Uterus (tissue), 4 donors: Measurements from ENCODE around the gene NAV3. TPM values are rescaled to one million over a fixed set of nuclear protein-coding genes. Genes with fewer than 3 reads are reported as not detected.

ENCODE experiments used
- DNase-seq, 2 donors: peaks; one replicate each; pipeline ENCODE4 v3.0.0-alpha.2; 2019 to 2020
- H3K27ac ChIP-seq, 2 donors: fragments of 200-600 bp; sonication (generic); 1 replicate in 1 of 2; 2 replicates in 1 of 2; pipeline ENCODE4 v1.5.1; 2016 to 2018
- H3K27me3 ChIP-seq, 2 donors: fragments of 200-600 bp; sonication (generic); one replicate each; pipeline ENCODE4 v1.5.1; 2018 to 2019; ENCODE audit warnings: control low read depth in 1 of 2
- H3K36me3 ChIP-seq, 2 donors: fragments of 200-600 bp; sonication (generic); one replicate each; pipeline ENCODE4 v1.5.1; 2019; ENCODE audit warnings: control low read depth in 1 of 2
- H3K4me1 ChIP-seq, 2 donors: fragments of 200-600 bp; sonication (generic); one replicate each; pipeline ENCODE4 v1.5.1; 2018 to 2019; ENCODE audit warnings: control low read depth in 1 of 2
- H3K4me3 ChIP-seq, 2 donors: fragments of 200-600 bp; sonication (generic); 1 replicate in 1 of 2; 2 replicates in 1 of 2; pipeline ENCODE4 v1.5.1; 2018 to 2019; ENCODE audit warnings: mild to moderate bottlenecking in 1 of 2
- H3K9me3 ChIP-seq, 2 donors: fragments of 200-600 bp; sonication (generic); one replicate each; pipeline ENCODE4 v1.5.1; 2019; ENCODE audit warnings: control low read depth in 1 of 2
- CTCF ChIP-seq, 4 experiments: fragments of 200-600 bp in 2 of 4; fragments of 450-650 bp in 2 of 4; sonication (generic) in 2 of 4; IDR thresholded peaks; one replicate each; pipeline ENCODE4 v1.5.1; 2016 to 2019; ENCODE audit warnings: antibody characterized with exemption in 4 of 4, mild to moderate bottlenecking in 2 of 4, moderate library complexity in 1 of 4
- POLR2A ChIP-seq, 2 donors: fragments of 450-650 bp; IDR thresholded peaks; one replicate each; pipeline ENCODE4 v1.6.1; 2016; ENCODE audit warnings: antibody characterized with exemption in 2 of 2, mild to moderate bottlenecking in 1 of 2, moderate library complexity in 1 of 2
- intact Hi-C: fragments of 100-400 bp; cut with DNase I; formaldehyde crosslinking; loops from one replicate; pipeline ENCODE4 v1.15.1; 2023; ENCODE audit warnings: low total_unique reads
- total RNA-seq, 4 donors: library from RNA; depleted of rRNA in 3 of 4; stranded (reverse); fragments of >200 nt in 3 of 4; gene quantifications; one replicate each; pipeline versions ENCODE4 v1.1.0 to v1.2.4, GENCODE V29; 2014 to 2023
- donor health status: DM: yes; HTN: yes; CAD: no.

NAV3 gene
- total RNA-seq, 4 donors from 2014 or later = 7.2 to 33.9 (median 13.0) TPM

- Histone ChIP-seq H3K4me3 (no peak overlapping the region), H3K4me1 (no peaks in the 10 kb centered on the region), H3K9me3 (no peaks in the 10 kb centered on the region), H3K27me3 (no peaks in the 10 kb centered on the region), H3K36me3 (no peaks in the 10 kb centered on the region), H3K27ac (no peak overlapping the region)
- TF ChIP-seq CTCF (IDR thresholded peaks at IDR 0.05) (no peak), POLR2A (IDR thresholded peaks at IDR 0.05) (no peak)
- intact Hi-C loops = no loop called here
- DNase-seq = no peak
These were observed 164.9 kb downstream of the NAV3 start for GRCh38 chr12:77995436-77996167.

- no peak overlapping the region for H3K27ac ChIP-seq
- H3K27me3 ChIP-seq = no peaks in the 10 kb centered on the region
These were observed 166.0 kb downstream of the NAV3 start for GRCh38 chr12:77996670-77997069.

GRCh38 chr12:77998236-77998786 lies 167.6 kb downstream of the NAV3 start:
- no peaks in the 10 kb centered on the region for H3K27me3 ChIP-seq
- no peak for DNase-seq
- intact Hi-C loops = no loop called here
- H3K36me3 ChIP-seq = no peaks in the 10 kb centered on the region
- no peaks in the 10 kb centered on the region for H3K9me3 ChIP-seq
- H3K27ac ChIP-seq = no peak overlapping the region
- no peak for TF ChIP-seq POLR2A (IDR thresholded peaks at IDR 0.05)
- no peak for TF ChIP-seq CTCF (IDR thresholded peaks at IDR 0.05)
- H3K4me3 ChIP-seq = no peak overlapping the region
- no peaks in the 10 kb centered on the region for H3K4me1 ChIP-seq

More at GRCh38 chr12:77996670-77997069, 166.0 kb downstream of the NAV3 start:
- intact Hi-C loops = no loop called here
- H3K4me1 ChIP-seq = no peaks in the 10 kb centered on the region
- H3K36me3 ChIP-seq = no peaks in the 10 kb centered on the region
- TF ChIP-seq POLR2A (IDR thresholded peaks at IDR 0.05) (no peak), CTCF (IDR thresholded peaks at IDR 0.05) (no peak)
- H3K9me3 ChIP-seq = no peaks in the 10 kb centered on the region
- no peak for DNase-seq
- no peak overlapping the region for H3K4me3 ChIP-seq

- Histone ChIP-seq H3K4me1 (no peaks in the 10 kb centered on the region), H3K27me3 (no peaks in the 10 kb centered on the region), H3K27ac (no peak overlapping the region), H3K36me3 (no peaks in the 10 kb centered on the region), H3K4me3 (no peak overlapping the region), H3K9me3 (no peaks in the 10 kb centered on the region)
- TF ChIP-seq CTCF (IDR thresholded peaks at IDR 0.05) = no peak
- intact Hi-C loops = no loop called here
- DNase-seq = no peak
These were observed 168.5 kb downstream of the NAV3 start for GRCh38 chr12:77999074-77999715.

GRCh38 chr12:78002878-78003277 lies 172.2 kb downstream of the NAV3 start:
- Histone ChIP-seq H3K27me3 (no peaks in the 10 kb centered on the region), H3K9me3 (no peaks in the 10 kb centered on the region), H3K36me3 (no peaks in the 10 kb centered on the region), H3K4me1 (no peaks in the 10 kb centered on the region), H3K4me3 (no peak overlapping the region), H3K27ac (no peak overlapping the region)
- intact Hi-C loops = no loop called here
- peak in 2 of 4 experiments; percentile 9 to 11 for TF ChIP-seq CTCF (IDR thresholded peaks at IDR 0.05)
- no peak for TF ChIP-seq POLR2A (IDR thresholded peaks at IDR 0.05)
- no peak for DNase-seq
